ENCODE measurements around the gene DNAH1. TPM values are rescaled to one million over a fixed set of nuclear protein-coding genes. Genes with fewer than 3 reads are reported as not detected.

Gene DNAH1
- total RNA-seq, 1 donor from 2014 or later, result 2.6 TPM

DNA sequence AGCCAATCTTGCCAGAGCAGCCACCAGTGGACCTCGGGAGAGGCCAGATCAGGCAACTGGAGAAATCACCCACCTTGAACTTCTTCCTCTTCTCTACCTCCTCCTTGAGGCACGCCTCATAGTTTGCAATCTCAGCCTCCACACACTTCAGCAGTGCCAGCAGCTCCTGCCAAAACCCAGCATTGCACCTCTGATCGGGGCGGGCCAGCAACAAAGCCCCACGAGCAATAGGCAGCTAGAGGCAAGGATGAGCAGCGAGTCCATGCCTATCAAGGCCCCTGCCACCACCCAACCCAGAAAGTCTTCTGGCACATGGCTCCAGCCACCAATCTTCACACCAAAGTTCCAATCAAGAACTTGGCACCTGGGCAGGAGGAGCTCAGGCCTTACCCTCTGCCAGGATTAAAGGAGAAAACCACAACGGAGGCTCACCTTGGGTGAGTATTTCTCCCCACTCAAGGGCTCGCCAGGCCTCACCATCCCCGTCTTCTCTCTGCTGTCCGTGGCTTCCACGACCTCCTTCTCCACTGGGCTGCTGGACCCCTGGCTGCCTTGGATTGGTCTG is 86.7 kb downstream of the DNAH1 start:
- no peak for DNase-seq (ENCODE audit: low read depth in 2 of 2)

GRCh38 chr3:52403271-52403841 is 87.2 kb downstream of the DNAH1 start:
- no peak for DNase-seq (ENCODE audit: low read depth in 2 of 2)

DNA sequence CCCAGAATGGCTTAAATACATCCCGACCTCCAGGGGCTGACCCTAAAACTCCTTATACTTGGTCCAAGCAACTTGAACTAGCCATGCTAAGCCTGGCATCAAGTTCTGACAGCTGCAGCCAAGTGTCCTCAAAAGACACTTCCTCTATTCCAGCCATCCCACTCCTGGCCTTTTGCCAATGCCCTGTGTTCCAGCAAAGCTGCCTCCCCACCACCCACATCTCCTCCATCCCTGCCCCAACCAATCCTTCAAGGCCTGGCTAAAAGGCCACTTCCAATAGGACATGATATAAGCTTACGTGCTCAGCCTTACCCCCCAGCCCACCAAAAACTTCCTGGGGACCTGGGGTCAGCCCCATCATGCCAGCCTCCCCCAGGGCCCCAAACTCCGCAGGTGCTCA is 87.8 kb downstream of the DNAH1 start:
- no peak for DNase-seq (ENCODE audit: low read depth in 2 of 2)

DNA sequence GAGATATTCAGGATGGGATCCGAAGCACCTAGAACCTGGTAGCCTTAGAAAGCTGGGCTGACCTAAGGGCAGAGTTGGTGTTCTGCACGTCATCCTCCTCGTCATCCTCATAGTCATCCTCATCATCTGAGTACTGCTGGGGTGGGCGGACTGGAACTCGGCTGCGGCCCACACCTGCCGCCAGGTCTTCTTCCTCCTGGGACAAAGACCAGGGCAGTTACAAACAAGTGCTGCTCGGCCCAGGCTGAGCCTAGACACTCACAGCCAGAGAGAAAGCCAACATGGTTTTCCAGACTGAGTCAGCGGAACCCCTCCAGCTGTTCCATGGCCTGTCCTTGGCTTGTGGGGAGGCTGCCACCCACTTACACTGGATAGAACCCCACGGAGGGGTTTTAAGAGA is 88.3 kb downstream of the DNAH1 start:
- no peak for DNase-seq (ENCODE audit: low read depth in 2 of 2)

- DNase-seq (ENCODE audit: low read depth in 2 of 2), result no peak
Measured at GRCh38 chr3:52405066-52405465, 88.9 kb downstream of the DNAH1 start.

DNA sequence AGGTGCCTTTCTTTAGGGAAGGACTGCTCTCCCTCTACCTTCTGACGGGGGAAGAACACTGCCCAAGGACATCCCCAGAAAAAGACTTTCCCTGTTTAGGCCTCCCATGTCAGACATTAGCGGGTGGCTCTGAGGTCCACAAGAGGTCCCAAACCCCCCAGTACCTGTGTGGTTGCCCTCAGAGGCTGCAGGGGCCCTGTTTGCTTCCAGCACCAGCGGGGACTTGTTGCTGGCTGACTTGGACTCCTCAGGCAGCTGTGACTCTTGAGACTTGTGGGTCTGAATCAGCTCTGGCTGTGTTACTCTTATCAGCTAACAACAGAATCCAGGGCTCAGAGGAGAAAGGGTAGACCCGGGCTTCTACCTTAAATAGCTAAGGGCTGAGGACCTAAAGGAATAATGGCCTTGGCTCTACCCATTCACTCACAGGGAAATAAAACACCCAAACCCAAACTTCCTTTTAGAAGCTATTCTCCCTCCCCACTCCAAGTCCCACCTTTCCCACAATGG is 89.5 kb downstream of the DNAH1 start:
- no peak for DNase-seq (ENCODE audit: low read depth in 2 of 2)

DNA sequence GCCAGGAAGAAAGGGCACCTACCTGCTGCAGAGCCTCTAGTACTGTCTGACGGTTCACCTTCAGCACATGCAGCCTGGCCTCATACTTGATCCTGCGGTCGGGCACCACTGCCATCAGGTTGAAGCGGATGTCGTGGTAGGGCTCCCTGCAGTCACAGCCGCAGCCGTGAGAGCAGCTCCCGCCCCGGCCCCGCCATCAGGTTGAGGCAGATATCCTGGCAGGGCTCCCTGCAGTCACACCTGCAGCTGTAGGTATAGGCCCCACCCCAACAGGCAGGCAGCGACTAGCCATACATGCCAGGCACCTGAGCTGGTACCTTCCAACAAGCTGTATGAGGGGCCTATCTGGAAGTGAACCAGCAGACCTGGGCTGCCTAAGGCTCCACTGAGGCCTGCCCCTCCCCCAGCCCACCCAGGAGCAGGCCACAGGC is 90.1 kb downstream of the DNAH1 start:
- DNase-seq (ENCODE audit: low read depth in 2 of 2), result no peak

GRCh38 chr3:52406791-52407510 is 90.8 kb downstream of the DNAH1 start:
- no peak for DNase-seq (ENCODE audit: low read depth in 2 of 2)

DNA sequence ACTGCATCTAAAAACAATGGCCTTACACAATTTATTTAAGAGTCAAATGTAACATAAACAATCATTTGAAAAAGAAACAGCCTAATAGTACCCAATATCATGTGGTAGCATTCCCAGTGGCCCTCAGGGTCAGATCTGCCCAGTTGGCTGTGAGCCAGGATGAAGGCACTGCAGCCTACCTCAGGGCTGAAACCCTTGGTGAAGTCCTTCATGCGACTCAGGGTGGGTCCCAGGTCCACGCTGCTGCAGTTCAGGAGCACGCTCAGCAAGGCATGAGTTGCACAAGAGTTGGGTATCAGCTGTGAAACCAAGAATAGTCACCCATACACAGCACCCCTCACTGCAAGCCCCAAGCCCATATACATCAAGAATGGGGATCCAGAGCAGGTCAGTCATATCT is 91.7 kb downstream of the DNAH1 start:
- DNase-seq (ENCODE audit: low read depth in 2 of 2), result no peak

DNA sequence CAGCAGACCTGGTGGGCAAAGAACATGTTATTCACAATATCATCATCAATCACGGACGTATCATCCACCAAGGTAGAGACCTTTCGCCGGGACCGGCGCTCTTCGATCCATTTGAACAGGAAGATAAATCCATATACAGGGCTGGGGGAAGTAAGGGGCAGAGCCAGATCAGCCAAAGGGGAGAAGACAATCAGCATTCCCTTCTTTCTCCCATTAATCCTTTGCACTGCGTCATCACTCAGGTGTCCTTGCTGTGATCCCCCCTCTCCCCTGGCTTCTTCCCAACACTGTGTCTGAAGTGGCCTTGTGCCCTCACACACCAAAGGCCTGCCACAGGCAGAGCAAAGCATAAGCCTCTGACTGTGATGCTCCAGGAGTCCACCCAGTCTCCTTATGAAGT is 92.3 kb downstream of the DNAH1 start:
- no peak for DNase-seq (ENCODE audit: low read depth in 2 of 2)

DNA sequence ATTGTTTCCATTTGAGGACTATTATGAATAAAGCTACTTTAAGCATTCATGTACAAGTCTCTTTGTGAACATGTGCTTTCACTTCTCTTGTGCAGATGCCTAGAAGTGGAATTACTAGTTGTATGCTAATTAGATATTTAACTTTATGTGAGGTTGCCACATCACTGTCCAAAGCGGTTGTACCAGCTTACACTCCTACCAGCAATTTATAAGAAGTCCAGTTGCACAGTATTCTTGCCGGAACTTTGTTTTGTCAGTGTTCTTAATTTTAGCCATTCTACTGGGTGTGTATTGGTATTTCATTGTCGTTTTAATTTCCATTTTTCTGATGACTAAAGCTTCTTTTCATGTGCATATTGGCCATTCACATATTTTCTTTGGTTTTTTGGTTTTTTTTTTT is 99.7 kb downstream of the DNAH1 start:
- no peak for DNase-seq (ENCODE audit: low read depth in 2 of 2)

DNA sequence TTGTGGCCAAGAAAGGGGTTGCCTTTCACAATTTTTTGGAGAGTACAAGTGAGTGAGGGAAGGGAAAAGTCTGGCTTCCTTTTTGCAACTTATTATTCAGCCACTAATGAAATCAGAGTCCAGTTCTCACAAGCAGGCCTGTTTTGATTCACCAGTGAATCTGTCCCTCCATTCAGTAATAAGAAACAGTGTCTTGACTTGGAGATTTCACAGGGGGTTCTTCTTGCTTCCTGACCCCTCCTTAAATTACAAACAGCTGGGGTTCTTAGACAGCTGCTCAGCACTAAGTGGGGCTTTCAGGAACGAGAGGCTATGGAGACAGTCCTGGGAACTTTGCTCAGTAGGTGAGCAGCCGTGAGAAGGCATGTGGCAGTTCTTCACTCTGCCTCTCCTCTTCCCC is 104.3 kb downstream of the DNAH1 start:
- DNase-seq (ENCODE audit: low read depth in 2 of 2), result no peak

GRCh38 chr3:52422669-52423068 is 106.5 kb downstream of the DNAH1 start:
- DNase-seq (ENCODE audit: low read depth in 2 of 2), result no peak

- no peak for DNase-seq (ENCODE audit: low read depth in 2 of 2)
Measured at GRCh38 chr3:52423173-52423572, 107.1 kb downstream of the DNAH1 start.

GRCh38 chr3:52428151-52429005 is 112.3 kb downstream of the DNAH1 start:
- DNase-seq (ENCODE audit: low read depth in 2 of 2), result peak; percentile 89 to 90

DNA sequence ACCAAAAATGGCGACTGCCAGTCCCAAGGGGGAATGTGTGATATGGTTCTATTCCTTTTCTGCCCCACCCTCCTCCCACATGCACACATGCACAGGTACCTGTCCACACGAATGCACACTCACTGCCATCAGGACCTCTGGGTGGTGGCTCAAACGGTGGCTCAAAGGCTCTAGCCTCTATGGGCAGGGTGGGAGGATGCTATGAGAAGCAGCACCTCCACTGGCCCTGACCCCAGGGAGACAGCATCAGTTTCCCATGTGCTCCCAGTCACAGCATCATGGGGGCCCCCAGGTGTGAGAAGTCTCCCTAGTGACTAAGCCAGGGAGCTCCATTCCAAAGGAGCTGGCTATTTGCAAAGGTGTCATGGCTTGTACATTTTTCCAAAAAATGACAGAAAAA is 112.9 kb downstream of the DNAH1 start:
- no peak for DNase-seq (ENCODE audit: low read depth in 2 of 2)

- peak; percentile 96 to 97 for DNase-seq (ENCODE audit: low read depth in 2 of 2)
Measured at GRCh38 chr3:52429779-52430415, 113.8 kb downstream of the DNAH1 start.

DNA sequence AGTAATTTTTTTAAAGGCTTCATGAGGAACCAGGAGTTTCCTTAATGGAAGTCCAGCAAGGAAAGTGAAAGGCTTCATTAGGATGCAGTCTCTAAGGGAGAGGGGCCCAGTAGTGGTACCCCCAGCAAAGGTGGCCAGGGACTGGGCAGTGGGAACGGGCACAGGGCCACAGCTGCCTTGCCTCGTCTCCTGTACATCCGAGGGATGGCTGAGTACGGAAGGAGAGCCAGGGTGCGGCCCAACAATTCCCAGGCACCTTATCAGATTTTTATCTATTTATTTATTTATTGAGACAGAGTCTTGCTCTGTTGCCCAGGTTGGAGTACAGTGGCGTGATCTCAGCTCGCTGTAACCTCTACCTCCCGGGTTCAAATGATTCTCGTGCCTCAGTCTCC is 114.3 kb downstream of the DNAH1 start:
- DNase-seq (ENCODE audit: low read depth in 2 of 2), result no peak

- peak in 1 of 2 donors; percentile 75 for DNase-seq (ENCODE audit: low read depth in 2 of 2)
Measured at GRCh38 chr3:52431459-52432223, 115.5 kb downstream of the DNAH1 start.

DNA sequence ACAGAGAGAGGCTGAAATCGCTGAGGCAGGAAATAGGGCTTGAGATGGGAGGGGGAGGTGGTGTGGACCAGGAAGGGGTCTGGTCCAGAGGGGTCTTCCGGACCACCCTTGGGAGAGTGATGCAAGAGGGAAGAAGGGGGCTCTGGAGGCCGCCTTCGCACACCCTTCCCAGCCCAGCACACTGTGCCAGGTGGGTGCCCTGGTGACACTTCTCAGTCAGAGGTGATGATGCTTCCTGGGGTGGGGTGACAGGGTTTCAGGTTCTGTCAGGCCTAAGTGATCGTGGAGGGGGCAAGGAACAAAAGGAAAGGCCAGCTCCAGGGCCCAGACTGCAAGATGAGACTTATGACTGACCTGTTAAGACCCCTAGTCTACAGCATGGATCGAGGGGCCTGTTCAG is 116.1 kb downstream of the DNAH1 start:
- no peak for DNase-seq (ENCODE audit: low read depth in 2 of 2)

GRCh38 chr3:52432691-52433141 is 116.6 kb downstream of the DNAH1 start:
- DNase-seq (ENCODE audit: low read depth in 2 of 2), result peak; percentile 26 to 43
